HUES6 (cell line): Measurements from ENCODE around the gene NUP210.

Source experiments
- H3K27ac ChIP-seq: 2 replicates; pipeline ENCODE4 v1.7.0; 2013; ENCODE audit warnings: low read depth, mild to moderate bottlenecking, low read length, inconsistent platforms
- H3K27me3 ChIP-seq: 2 replicates; pipeline ENCODE4 v1.6.1; 2013; ENCODE audit warnings: low read length; ENCODE audit not compliant: control insufficient read depth, insufficient read depth
- H3K36me3 ChIP-seq: 2 replicates; pipeline ENCODE4 v1.6.1; 2013; ENCODE audit warnings: low read length; ENCODE audit not compliant: control insufficient read depth, insufficient read depth
- H3K4me1 ChIP-seq: 2 replicates; pipeline ENCODE4 v1.6.1; 2013; ENCODE audit warnings: low read length; ENCODE audit not compliant: control insufficient read depth, insufficient read depth
- H3K4me3 ChIP-seq: 2 replicates; pipeline ENCODE4 v1.5.1; 2013; ENCODE audit warnings: low read depth, low read length
- H3K9ac ChIP-seq: one replicate; pipeline ENCODE4 v1.6.1; 2013; ENCODE audit warnings: mild to moderate bottlenecking, low read length
- H3K9me3 ChIP-seq: 2 replicates; pipeline ENCODE4 v1.6.1; 2013; ENCODE audit warnings: low read depth, low read length; ENCODE audit not compliant: control insufficient read depth, insufficient read depth

NUP210 gene

DNA sequence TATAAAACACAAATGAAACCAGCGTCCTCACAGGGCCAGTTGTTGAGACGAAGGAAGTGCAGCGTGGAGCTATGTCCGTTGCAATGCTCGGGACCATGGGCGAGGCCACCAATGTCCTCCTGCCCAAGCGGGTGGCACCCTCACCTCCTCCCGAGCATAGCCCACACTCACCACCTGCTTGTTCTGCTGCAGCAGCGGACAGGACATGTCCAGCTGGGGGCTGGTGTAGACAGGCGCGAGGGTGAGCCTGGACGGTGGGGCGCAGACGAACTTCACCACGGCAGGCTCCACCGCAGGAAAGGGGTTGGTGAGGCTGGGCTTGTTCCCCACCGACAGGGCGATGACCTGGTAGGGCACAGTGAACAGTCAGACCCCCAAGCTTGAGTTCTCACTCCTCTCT is 62.1 kb downstream of the NUP210 start:
- H3K27ac ChIP-seq = no peak overlapping the region
- peaks cover 10% of the 10 kb centered on the region; the same call in 1 of the 2 replicates for H3K4me1 ChIP-seq
- no peak overlapping the region for H3K4me3 ChIP-seq
- H3K9ac ChIP-seq = no peak overlapping the region
- peaks cover 88% of the 10 kb centered on the region for H3K36me3 ChIP-seq
- no peaks in the 10 kb centered on the region for H3K9me3 ChIP-seq
- H3K27me3 ChIP-seq = no peaks in the 10 kb centered on the region

DNA sequence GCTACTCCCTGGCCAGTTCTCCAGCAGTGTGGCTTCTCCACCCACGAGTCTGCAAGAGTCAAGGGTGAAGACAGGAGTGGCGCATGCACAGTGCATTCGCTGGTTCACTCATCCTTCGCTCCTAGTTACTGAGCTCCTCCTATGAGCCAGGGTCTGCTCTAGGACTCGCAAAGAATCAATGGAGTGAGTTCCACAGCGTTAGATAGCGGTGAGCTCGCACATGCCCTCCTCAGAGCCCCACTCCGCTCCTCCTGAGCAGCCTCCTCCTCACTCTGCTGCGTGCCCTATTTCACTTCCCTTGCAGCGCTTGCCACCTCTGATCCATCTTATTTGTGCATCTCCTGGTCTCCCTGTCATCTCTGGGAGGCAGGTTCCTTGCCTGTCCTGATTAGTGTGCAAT is 63.0 kb downstream of the NUP210 start:
- Histone ChIP-seq H3K4me1 (peaks cover 10% of the 10 kb centered on the region; the same call in 1 of the 2 replicates), H3K9me3 (no peaks in the 10 kb centered on the region), H3K36me3 (peaks cover 91% of the 10 kb centered on the region), H3K27ac (no peak overlapping the region), H3K9ac (no peak overlapping the region), H3K27me3 (no peaks in the 10 kb centered on the region), H3K4me3 (no peak overlapping the region)

DNA sequence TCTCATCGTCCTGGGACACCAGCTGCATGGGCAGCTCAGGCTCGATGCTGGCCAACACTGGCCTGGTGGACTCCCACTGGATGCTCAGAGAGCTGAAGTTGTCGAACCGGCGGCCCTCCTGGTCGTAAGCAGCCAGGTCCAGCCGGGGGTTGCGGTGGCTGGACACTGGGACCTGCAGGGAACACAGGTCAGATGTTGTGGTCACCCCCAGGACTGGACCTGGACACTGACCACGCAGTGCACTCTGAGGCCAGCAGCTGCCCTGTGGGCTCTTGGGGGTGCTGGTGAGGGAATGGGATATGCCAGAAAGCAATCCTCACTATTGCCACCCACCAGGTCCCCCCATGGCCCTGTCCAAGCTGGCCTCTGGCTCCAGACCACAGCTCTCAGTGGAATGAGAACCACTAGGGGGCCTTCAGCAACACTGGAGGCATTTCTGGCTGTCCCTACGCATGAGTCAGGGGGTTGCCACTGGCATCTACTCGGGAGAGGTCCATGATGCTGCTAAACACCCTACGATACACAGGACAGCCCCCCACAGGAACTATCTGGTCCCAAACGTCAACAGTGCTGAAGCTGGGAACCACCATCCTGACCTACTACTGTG is 66.1 kb downstream of the NUP210 start:
- Histone ChIP-seq H3K27me3 (no peaks in the 10 kb centered on the region), H3K9ac (no peak overlapping the region), H3K36me3 (peaks cover 68% of the 10 kb centered on the region), H3K27ac (no peak overlapping the region), H3K4me1 (peaks cover 22% of the 10 kb centered on the region), H3K9me3 (no peaks in the 10 kb centered on the region), H3K4me3 (no peak overlapping the region)

DNA sequence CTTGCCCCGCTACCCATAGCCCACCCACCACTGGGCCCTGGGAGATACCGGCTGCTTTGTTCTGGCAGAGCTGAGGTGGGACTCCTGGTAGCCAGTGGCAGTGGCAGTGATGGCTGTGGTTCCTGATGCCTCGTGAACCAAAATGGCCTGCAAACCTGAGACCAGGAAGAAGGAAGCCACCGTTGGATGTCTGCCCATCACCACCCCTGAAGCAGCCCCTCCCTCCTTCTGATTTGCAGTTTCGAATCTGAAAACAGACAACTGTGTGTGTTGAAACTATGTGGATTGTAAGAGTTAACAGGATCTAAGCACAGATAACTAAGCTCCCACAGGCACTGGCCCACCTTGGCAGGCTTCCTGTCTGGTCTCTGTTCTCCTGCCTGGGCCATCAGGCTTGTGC is 66.6 kb downstream of the NUP210 start:
- Histone ChIP-seq H3K4me3 (no peak overlapping the region), H3K36me3 (peaks cover 63% of the 10 kb centered on the region), H3K9ac (no peak overlapping the region), H3K9me3 (no peaks in the 10 kb centered on the region), H3K27me3 (no peaks in the 10 kb centered on the region), H3K27ac (no peak overlapping the region), H3K4me1 (peaks cover 27% of the 10 kb centered on the region)

DNA sequence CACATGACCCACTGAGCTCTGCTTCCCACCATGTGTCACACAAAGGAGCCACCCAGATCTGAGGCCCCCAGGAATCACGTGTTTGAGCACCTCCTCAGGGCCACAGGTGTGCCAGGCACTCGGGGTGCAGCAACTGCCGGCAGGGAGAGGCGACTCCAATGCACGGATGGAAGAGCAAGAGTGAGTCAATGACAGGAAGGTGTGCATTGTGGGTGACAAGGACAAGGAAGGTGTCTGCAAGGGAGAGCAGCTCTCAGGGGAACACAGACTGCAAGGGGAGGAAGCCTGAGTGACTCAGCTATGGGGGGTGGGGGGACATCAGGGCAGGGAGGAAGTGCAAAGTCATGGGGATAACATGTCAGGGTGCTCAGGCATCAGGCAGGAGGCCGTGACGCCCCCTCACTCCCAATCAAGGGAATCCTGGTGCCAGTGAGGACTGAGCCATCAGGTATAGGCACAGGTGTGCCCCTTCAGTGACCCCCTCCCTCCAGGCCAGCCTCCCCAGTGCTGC is 67.4 kb downstream of the NUP210 start:
- no peak overlapping the region for H3K9ac ChIP-seq
- no peaks in the 10 kb centered on the region for H3K27me3 ChIP-seq
- peaks cover 55% of the 10 kb centered on the region for H3K36me3 ChIP-seq
- no peaks in the 10 kb centered on the region for H3K9me3 ChIP-seq
- peaks cover 35% of the 10 kb centered on the region for H3K4me1 ChIP-seq
- no peak overlapping the region for H3K27ac ChIP-seq
- no peak overlapping the region for H3K4me3 ChIP-seq

DNA sequence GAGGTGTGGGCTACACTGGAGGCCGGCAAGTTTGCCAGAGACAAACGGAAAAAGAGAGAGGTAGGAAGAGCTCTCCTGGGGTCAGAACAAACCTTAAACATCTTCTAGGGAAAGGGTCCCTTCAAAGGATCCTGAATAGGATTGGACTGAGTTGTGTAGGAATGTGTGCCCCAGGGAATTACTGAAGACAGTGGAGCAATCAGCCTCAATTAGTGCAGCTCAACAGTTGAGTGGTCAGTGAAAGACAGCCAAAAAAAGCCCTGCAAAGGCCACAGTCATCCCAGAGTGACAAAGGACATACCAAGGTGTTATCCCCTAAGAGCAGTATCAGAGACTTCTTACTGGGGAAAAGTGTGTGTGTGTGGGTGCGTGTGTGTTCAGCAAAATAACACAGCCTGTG is 70.3 kb downstream of the NUP210 start:
- Histone ChIP-seq H3K27ac (no peak overlapping the region), H3K4me1 (peaks cover 64% of the 10 kb centered on the region), H3K36me3 (peaks cover 30% of the 10 kb centered on the region), H3K27me3 (no peaks in the 10 kb centered on the region), H3K9ac (no peak overlapping the region), H3K4me3 (no peak overlapping the region), H3K9me3 (no peaks in the 10 kb centered on the region)

DNA sequence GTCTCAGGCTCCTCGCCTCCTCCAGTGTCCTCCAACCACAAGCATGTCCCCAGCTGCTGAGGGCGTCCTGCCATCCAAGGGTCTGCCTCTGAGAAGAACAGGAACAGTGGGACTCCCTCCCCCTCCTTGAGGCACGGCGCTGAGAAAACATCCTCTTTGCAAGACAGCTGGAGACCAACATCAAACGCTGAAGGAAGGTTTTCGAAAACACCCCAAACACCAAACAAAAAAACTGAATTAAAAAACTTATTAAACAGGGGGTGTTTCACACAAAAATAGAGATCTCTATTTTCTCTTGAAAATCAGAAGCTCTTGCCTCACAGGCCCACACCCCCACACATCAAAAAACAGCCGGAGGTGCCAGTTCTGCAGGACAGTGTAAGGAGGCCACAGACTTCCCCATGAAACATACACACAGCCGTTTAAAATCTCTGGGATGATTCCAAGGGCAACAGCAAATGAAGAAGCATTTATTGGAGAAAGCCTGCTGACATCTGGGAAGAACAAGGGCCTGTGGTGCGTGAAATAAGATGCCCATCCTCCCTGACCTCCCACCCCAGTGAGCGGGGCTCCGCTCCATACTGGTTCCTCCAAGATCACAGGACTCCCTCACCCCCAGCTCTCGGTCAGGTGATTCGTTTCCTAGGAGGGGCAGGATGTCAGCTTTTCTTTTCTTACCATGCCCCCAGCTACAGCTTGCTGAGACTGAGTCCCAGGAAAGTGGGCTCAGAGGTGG is 71.3 kb downstream of the NUP210 start:
- H3K27me3 ChIP-seq = no peaks in the 10 kb centered on the region
- no peaks in the 10 kb centered on the region for H3K9me3 ChIP-seq
- H3K27ac ChIP-seq = peak overlapping the region; percentile 16; the same call in 1 of the 2 replicates
- H3K36me3 ChIP-seq = peaks cover 22% of the 10 kb centered on the region
- 0 out of 2 replicates have a peak overlapping the region, but pooled peaks have one; percentile 19 for H3K4me3 ChIP-seq
- H3K4me1 ChIP-seq = peaks cover 56% of the 10 kb centered on the region
- H3K9ac ChIP-seq = no peak overlapping the region

DNA sequence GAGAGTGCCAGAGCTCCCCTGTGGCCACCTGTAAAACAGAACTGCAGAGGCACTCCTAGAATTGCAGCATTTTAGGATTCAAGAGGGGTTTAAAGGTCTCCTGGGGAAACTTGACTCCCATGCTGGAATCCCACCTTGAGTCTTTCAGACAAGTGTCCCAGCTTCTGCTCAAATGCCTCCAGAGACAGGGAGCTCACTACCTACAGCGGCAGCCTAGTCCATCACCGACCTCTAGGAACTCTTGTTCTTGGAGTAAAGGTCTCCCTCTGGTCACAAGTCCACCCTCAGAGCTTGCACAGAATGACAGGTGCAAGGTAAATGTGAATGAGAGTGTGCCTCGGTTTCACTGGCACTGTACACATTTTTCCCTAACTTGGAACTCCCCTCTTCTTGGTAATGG is 72.0 kb downstream of the NUP210 start:
- peak overlapping the region; percentile 58 for H3K9ac ChIP-seq
- peak overlapping the region; percentile 51 for H3K27ac ChIP-seq
- no peak overlapping the region for H3K4me3 ChIP-seq
- H3K27me3 ChIP-seq = no peaks in the 10 kb centered on the region
- peaks cover 54% of the 10 kb centered on the region for H3K4me1 ChIP-seq
- peaks cover 15% of the 10 kb centered on the region for H3K36me3 ChIP-seq
- no peaks in the 10 kb centered on the region for H3K9me3 ChIP-seq

DNA sequence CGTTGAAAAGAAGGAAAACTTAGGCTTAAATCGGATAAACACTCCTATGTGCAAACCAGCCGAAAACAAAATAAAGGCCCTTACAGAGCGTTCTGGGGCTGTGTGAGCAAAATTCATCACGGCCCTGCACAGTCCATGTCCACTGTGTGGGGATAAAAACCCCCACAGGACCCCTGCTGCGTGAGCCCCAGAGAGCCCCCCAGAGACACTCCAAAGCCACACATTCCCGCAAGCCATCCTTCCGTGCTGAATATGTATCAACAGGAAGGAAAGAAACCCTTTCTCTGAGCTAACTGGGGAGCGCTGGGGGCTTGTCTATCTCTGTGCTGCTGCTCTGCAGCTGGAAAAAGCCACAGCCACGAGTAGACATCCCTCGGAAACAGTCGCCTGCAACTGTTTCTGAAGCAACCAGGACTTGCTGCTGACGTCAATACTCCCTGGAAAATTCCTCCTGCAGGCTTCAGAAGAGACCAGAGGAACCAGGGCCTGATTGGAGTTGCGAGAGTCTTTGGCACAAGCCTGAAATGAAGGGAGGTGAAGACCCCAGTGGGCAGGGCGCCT is 72.7 kb downstream of the NUP210 start:
- Histone ChIP-seq H3K36me3 (peaks cover 13% of the 10 kb centered on the region), H3K4me3 (peak overlapping the region; percentile 10; the same call in 1 of the 2 replicates), H3K27me3 (no peaks in the 10 kb centered on the region), H3K9me3 (no peaks in the 10 kb centered on the region), H3K27ac (peak overlapping the region; percentile 51), H3K9ac (peak overlapping the region; percentile 58), H3K4me1 (peaks cover 54% of the 10 kb centered on the region)

DNA sequence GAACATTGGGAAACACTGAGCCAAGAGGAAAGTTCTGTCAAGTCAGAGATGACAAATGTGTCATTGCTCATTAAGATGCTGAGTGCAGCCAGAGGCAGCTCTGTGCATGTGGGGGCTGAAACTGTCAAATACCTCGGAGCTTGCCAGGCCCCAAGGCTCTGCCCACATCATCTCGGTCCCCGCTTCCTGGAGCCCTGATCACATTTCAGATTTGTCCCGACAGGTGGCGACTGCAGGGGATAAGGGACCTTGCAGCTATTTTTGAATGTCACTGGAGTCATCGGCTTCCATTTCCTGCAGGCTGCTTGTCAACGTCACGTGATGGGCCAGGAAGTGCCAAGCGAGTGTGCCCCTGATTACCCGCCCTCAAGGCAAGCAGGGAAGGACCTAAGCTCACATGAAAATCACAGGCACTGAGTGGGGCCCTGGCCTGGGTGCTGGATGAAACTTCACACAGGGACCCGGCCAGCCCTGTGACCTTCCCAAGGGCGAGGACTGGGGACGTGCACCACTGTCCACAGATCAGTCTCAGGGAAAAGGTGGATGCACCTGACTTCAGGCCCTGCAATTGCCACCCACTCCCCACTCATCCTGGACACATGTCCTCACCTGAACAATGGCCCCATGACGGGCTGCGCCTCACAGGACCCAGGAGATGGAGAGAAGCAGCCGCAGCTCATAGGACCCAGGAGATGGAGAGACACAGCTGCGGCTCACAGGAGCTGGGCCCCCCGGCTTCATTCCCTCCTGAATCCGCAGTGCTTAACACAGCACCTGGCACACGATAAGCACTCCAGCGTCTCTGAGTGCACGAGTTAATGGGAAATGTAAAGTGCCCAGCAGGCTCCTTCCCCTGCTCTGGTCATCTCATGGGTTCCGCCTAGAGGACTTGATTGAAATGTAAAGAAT is 73.4 kb downstream of the NUP210 start:
- Histone ChIP-seq H3K4me1 (peaks cover 54% of the 10 kb centered on the region), H3K4me3 (peak overlapping the region; percentile 10; the same call in 1 of the 2 replicates), H3K9ac (peak overlapping the region; percentile 32), H3K9me3 (no peaks in the 10 kb centered on the region), H3K27ac (peak overlapping the region; percentile 51), H3K27me3 (no peaks in the 10 kb centered on the region), H3K36me3 (peaks cover 10% of the 10 kb centered on the region)
